ENCODE measurements around the gene FASTK.
"Not testable (repeated sequence)": the region's sequence is repeated elsewhere in the genome, so short reads cannot be mapped to it uniquely, and the experiment has no call there.

The FASTK gene

DNA sequence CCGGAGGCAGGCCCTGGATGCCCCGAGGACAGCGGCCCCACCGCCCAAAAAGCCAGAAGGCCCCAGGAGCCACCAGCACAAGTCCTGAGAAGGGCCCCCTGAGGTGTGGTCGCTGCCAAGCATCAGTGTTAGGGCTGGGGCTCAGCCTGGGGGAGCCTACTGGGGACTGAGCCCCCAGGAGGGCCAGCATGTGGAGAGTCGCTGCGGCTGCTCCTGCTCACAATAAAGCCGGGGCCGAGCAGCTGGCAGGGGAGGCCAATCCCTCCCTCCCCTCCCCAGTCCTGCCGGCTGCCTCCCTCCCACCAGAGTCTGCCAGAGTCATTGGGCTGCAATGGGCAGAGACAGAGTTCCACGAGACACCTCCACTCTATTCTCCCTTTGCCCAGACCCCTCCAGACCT is 35.3 kb downstream of the FASTK start:
- TF ChIP-seq FOXM1 (IDR thresholded peaks at IDR 0.05; ENCODE audit: borderline replicate concordance) (no peak), CTBP1 (IDR thresholded peaks at IDR 0.05; ENCODE audit: borderline replicate concordance) (no peak), ZNF384 (IDR thresholded peaks at IDR 0.05) (no peak), FOXK2 (IDR thresholded peaks at IDR 0.05) (no peak), SP1 (IDR thresholded peaks at IDR 0.05) (no peak), ARNT (IDR thresholded peaks at IDR 0.05) (no peak), L3MBTL2 (conservative IDR thresholded peaks at IDR 0.05) (no peak), FOXA1 (IDR thresholded peaks at IDR 0.05) (no peak), BHLHE40 (IDR thresholded peaks at IDR 0.05; ENCODE audit: borderline replicate concordance) (no peak), NFRKB (IDR thresholded peaks at IDR 0.05) (no peak), HDGF (IDR thresholded peaks at IDR 0.05; ENCODE audit: borderline replicate concordance) (no peak), LEF1 (IDR thresholded peaks at IDR 0.05; ENCODE audit: borderline replicate concordance) (no peak), TARDBP (IDR thresholded peaks at IDR 0.05) (no peak), SUZ12 (IDR thresholded peaks at IDR 0.05) (no peak), ELF4 (IDR thresholded peaks at IDR 0.05) (no peak)
- TF ChIP-seq, protein P1, sequence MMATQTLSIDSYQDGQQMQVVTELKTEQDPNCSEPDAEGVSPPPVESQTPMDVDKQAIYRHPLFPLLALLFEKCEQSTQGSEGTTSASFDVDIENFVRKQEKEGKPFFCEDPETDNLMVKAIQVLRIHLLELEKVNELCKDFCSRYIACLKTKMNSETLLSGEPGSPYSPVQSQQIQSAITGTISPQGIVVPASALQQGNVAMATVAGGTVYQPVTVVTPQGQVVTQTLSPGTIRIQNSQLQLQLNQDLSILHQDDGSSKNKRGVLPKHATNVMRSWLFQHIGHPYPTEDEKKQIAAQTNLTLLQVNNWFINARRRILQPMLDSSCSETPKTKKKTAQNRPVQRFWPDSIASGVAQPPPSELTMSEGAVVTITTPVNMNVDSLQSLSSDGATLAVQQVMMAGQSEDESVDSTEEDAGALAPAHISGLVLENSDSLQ (IDR thresholded peaks at IDR 0.05), result no peak
- ChIA-PET POLR2A (interaction anchor here (1.0 to 2.0 kb wide), 3 partner anchors 10 to 182 kb away, joined by 4 to 6 read pairs (median 4); partner anchors contain the start of gene ABCF2), CTCF (no interaction called here)
- no peak for DNase-seq (ENCODE audit: extremely low spot score)

DNA sequence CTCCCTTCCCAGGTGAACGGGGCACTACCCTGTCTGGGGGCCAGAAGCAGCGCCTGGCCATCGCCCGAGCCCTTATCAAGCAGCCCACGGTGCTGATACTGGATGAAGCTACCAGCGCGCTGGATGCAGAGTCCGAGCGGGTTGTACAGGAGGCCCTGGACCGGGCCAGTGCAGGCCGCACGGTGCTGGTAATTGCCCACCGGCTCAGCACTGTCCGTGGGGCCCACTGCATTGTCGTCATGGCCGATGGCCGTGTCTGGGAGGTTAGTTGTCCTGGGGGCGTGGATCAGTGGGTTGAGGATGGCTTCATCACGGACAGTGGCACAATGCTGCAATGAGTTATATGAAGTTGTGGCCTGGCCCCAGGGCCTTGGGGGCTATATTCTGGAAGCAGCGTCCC is 36.6 kb downstream of the FASTK start:
- TF ChIP-seq HDGF (IDR thresholded peaks at IDR 0.05; ENCODE audit: borderline replicate concordance) (no peak), ZNF384 (IDR thresholded peaks at IDR 0.05) (no peak), FOXM1 (IDR thresholded peaks at IDR 0.05; ENCODE audit: borderline replicate concordance) (no peak), CTBP1 (IDR thresholded peaks at IDR 0.05; ENCODE audit: borderline replicate concordance) (no peak), LEF1 (IDR thresholded peaks at IDR 0.05; ENCODE audit: borderline replicate concordance) (no peak), ELF4 (IDR thresholded peaks at IDR 0.05) (no peak), SUZ12 (IDR thresholded peaks at IDR 0.05) (no peak)
- ChIA-PET POLR2A (interaction anchor here (1.7 kb wide), 1 partner anchor 183 kb away, joined by 4 read pairs; the partner anchor contains the start of gene ABCF2), CTCF (no interaction called here)
- DNase-seq (ENCODE audit: extremely low spot score), result no peak

DNA sequence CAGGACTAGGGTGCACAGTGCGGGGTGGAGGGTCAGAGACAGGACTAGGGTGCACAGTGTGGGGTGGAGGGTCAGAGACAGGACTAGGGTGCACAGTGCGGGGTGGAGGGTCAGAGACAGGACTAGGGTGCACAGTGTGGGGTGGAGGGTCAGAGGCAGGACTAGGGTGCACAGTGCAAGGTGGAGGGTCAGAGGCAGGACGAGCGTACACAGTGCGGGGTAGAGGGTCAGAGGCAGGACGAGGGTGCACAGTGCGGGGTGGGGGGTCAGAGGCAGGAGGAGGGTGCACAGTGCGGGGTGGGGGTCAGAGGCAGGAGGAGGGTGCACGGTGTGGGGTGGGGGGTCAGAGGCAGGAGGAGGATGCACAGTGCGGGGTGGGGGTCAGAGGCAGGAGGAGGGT is 37.2 kb downstream of the FASTK start:
- POLR2A ChIA-PET, CTCF ChIA-PET: not testable (repeated sequence)

DNA sequence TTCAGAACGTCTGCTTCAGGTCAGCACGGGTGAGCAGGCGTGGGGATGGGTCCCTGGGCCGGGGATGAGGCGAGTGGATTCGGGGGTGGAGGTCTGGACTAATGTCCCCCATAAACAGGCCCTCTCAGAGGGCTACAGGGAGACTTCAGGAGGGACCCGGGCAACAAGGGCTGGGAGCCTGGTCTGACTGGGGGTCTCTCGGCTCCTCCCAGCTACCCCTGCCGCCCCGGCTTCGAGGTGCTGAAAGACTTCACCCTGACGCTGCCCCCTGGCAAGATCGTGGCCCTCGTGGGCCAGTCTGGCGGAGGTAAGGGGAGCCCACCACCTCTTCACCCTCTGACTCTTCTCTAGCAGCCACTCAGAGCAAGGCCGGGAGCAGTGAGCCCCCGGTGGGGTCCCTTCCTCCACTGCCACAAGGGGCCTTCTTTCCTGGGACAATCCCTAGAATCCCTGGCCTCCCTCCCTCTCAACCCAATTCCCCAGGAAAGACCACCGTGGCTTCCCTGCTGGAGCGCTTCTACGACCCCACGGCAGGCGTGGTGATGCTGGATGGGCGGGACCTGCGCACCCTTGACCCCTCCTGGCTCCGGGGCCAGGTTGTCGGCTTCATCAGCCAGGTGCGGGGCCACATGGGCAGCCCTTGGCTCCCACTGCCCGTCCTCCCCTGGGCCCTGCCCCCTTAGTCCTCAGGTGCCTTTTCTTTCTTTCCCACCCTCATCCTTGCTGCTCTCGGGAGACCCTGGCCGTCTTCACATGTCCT is 39.8 kb downstream of the FASTK start:
- ChIA-PET CTCF (interaction anchor here (1.7 kb wide), 1 partner anchor 22 kb away, joined by 6 read pairs; no protein-coding TSS in a partner anchor), POLR2A (interaction anchor here (1.1 to 1.3 kb wide), 2 partner anchors 13 to 18 kb away, joined by 3 to 6 read pairs; partner anchors contain the start of gene ABCB8)
- no peak for DNase-seq (ENCODE audit: extremely low spot score)
- no peak for TF ChIP-seq ELF4 (IDR thresholded peaks at IDR 0.05)
- no peak for TF ChIP-seq ZNF384 (IDR thresholded peaks at IDR 0.05)
- no peak for TF ChIP-seq FOXK2 (IDR thresholded peaks at IDR 0.05)
- TF ChIP-seq LEF1 (IDR thresholded peaks at IDR 0.05; ENCODE audit: borderline replicate concordance), result no peak
- TF ChIP-seq SP1 (IDR thresholded peaks at IDR 0.05), result no peak
- no peak for TF ChIP-seq CTBP1 (IDR thresholded peaks at IDR 0.05; ENCODE audit: borderline replicate concordance)
- no peak for TF ChIP-seq NFRKB (IDR thresholded peaks at IDR 0.05)
- TF ChIP-seq, protein P1 (IDR thresholded peaks at IDR 0.05), result no peak
- no peak for TF ChIP-seq FOXA1 (IDR thresholded peaks at IDR 0.05)
- no peak for TF ChIP-seq ARNT (IDR thresholded peaks at IDR 0.05)
- TF ChIP-seq SUZ12 (IDR thresholded peaks at IDR 0.05), result no peak
- no peak for TF ChIP-seq FOXM1 (IDR thresholded peaks at IDR 0.05; ENCODE audit: borderline replicate concordance)
- TF ChIP-seq BHLHE40 (IDR thresholded peaks at IDR 0.05; ENCODE audit: borderline replicate concordance), result no peak
- TF ChIP-seq L3MBTL2 (conservative IDR thresholded peaks at IDR 0.05), result no peak
- TF ChIP-seq TARDBP (IDR thresholded peaks at IDR 0.05), result no peak
- no peak for TF ChIP-seq HDGF (IDR thresholded peaks at IDR 0.05; ENCODE audit: borderline replicate concordance)

More for the DNA sequence above, 37.2 kb downstream of the FASTK start:
- not testable (repeated sequence) for DNase-seq (ENCODE audit: extremely low spot score)

GRCh38 chr7:151039850-151040548 is 40.6 kb downstream of the FASTK start:
- ChIA-PET POLR2A (interaction anchor here (0.7 to 3.8 kb wide), 4 partner anchors 12 to 43 kb away, joined by 3 to 23 read pairs (median 5); partner anchors contain the start of genes ABCB8, SLC4A2 and TMUB1), CTCF (interaction anchor here (1.0 to 1.7 kb wide), 2 partner anchors 12 to 21 kb away, joined by 3 to 6 read pairs; partner anchors contain the start of gene ABCB8)
- TF ChIP-seq SP1 (IDR thresholded peaks at IDR 0.05) (no peak), ELF4 (IDR thresholded peaks at IDR 0.05) (no peak), HDGF (IDR thresholded peaks at IDR 0.05; ENCODE audit: borderline replicate concordance) (no peak), CTBP1 (IDR thresholded peaks at IDR 0.05; ENCODE audit: borderline replicate concordance) (no peak), LEF1 (IDR thresholded peaks at IDR 0.05; ENCODE audit: borderline replicate concordance) (no peak), FOXA1 (IDR thresholded peaks at IDR 0.05) (no peak)
- DNase-seq (ENCODE audit: extremely low spot score), result no peak

Data from HEK293T (cell line).